GM23338 (cell line): Measurements from ENCODE around the gene AGAP1.

ENCODE experiments used
- EZH2 ChIP-seq: fragments of 200-600 bp; sonication (generic); IDR thresholded peaks from one replicate; pipeline ENCODE4 v1.8.0; 2017; ENCODE audit warnings: antibody characterized with exemption, mild to moderate bottlenecking, low read depth; ENCODE audit not compliant: unreplicated experiment
- JUNB ChIP-seq: IDR thresholded peaks from one replicate; pipeline ENCODE4 v1.6.1; 2016; ENCODE audit warnings: antibody characterized with exemption; ENCODE audit not compliant: unreplicated experiment
- TF ChIP-seq, protein P1 (sequence below), 2 experiments: fragments of 200-600 bp in 1 of 2; sonication (generic) in 1 of 2; conservative IDR thresholded peaks; 2 replicates each; pipeline versions ENCODE4 v1.5.1 to v1.6.1; 2016 to 2017; ENCODE audit warnings: antibody characterized with exemption in 2 of 2, low read depth in 2 of 2, mild to moderate bottlenecking in 2 of 2, moderate library complexity in 1 of 2

DNA sequence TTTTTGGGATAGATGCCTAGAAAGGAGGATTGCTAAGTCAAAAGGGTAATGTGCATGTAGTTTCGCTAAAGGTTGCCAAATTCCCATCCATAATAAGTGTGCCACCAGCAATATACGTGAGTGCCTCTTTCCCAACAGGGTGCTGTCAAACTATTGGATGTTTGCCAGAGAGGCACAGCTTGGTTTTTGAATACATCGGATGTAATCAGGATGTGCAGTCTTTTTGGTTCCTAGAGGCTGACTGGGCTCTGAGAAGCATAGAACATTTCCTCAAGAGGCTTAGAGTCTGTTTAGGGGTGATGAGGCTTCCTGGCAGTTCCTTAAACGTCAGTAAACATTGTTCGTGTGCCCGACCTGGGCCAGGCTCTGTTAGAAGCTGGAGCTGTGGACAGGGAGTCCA, 28.0 kb downstream of the AGAP1 start:
- TF ChIP-seq, protein P1, sequence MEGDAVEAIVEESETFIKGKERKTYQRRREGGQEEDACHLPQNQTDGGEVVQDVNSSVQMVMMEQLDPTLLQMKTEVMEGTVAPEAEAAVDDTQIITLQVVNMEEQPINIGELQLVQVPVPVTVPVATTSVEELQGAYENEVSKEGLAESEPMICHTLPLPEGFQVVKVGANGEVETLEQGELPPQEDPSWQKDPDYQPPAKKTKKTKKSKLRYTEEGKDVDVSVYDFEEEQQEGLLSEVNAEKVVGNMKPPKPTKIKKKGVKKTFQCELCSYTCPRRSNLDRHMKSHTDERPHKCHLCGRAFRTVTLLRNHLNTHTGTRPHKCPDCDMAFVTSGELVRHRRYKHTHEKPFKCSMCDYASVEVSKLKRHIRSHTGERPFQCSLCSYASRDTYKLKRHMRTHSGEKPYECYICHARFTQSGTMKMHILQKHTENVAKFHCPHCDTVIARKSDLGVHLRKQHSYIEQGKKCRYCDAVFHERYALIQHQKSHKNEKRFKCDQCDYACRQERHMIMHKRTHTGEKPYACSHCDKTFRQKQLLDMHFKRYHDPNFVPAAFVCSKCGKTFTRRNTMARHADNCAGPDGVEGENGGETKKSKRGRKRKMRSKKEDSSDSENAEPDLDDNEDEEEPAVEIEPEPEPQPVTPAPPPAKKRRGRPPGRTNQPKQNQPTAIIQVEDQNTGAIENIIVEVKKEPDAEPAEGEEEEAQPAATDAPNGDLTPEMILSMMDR (conservative IDR thresholded peaks at IDR 0.05; ENCODE audit: low read depth in 2 of 2) = no peak
- TF ChIP-seq EZH2 (no peak), JUNB (no peak)
